ENCODE results near the gene KLF3.

GRCh38 chr4:38624311-38624710 lies 39.7 kb upstream of the KLF3 start:
- TF ChIP-seq CTCF (IDR thresholded peaks at IDR 0.05) (no peak), POLR2AphosphoS5 (IDR thresholded peaks at IDR 0.05; ENCODE audit: low read depth, low read length) (no peak), SIN3A (IDR thresholded peaks at IDR 0.05; ENCODE audit: borderline replicate concordance, insufficient read depth, low read depth, low read length) (no peak)
